PC-9 (cell line): ENCODE results near the gene KRT16. TPM values are rescaled to one million over a fixed set of nuclear protein-coding genes. Genes with fewer than 3 reads are reported as not detected.

Source experiments
- BruUV-seq: library from RNA; stranded (reverse); fragments of 400-500 nt; replicated peaks from 2 replicates; lab custom pipeline; 2021; lab: Mats Ljungman, UMichigan
- CTCF ChIA-PET: fragments of 300-600 bp; sonication (Branson Sonifier 250); formaldehyde crosslinking; loops from one replicate; lab custom pipeline; 2022; ENCODE audit warnings: antibody characterized with exemption; lab: Charles Lee
- POLR2A ChIA-PET: fragments of 300-600 bp; sonication (Branson Sonifier 250); formaldehyde crosslinking; loops from one replicate; lab custom pipeline; 2022; ENCODE audit warnings: antibody characterized with exemption; ENCODE audit not compliant: unreplicated experiment; lab: Charles Lee
- DNase-seq, 2 experiments: peaks; one replicate each; pipeline versions ENCODE4 v3.0.0 to v3.0.0-alpha.2; 2015 to 2022; ENCODE audit warnings: mixed read lengths in 1 of 2
- H2AFZ ChIP-seq: fragments of 200-600 bp; sonication (generic); 2 replicates; pipeline ENCODE4 v1.8.1; 2017; ENCODE audit warnings: antibody characterized with exemption
- H3F3A ChIP-seq: fragments of 200-600 bp; sonication (generic); 2 replicates; pipeline ENCODE4 v1.8.1; 2017; ENCODE audit warnings: antibody characterized with exemption, mild to moderate bottlenecking, low read depth; ENCODE audit not compliant: insufficient read depth
- H3K27ac ChIP-seq: fragments of 200-600 bp; sonication (generic); 2 replicates; pipeline ENCODE4 v1.6.1; 2016; ENCODE audit warnings: mixed run types
- H3K27me3 ChIP-seq: fragments of 200-600 bp; sonication (generic); 2 replicates; pipeline ENCODE4 v1.6.1; 2016; ENCODE audit warnings: low read depth, mixed run types; ENCODE audit not compliant: insufficient read depth
- H3K36me3 ChIP-seq: fragments of 200-600 bp; sonication (generic); 2 replicates; pipeline ENCODE4 v1.6.1; 2016; ENCODE audit warnings: low read depth, mixed run types
- H3K4me1 ChIP-seq: fragments of 200-600 bp; sonication (generic); replicated peaks from 2 replicates; pipeline ENCODE4 v1.6.1; 2016; ENCODE audit warnings: mixed run types; ENCODE audit not compliant: insufficient read depth
- H3K4me2 ChIP-seq: fragments of 200-600 bp; sonication (generic); 2 replicates; pipeline ENCODE4 v1.6.1; 2017; ENCODE audit warnings: mixed run types
- H3K4me3 ChIP-seq: fragments of 200-600 bp; sonication (generic); 2 replicates; pipeline ENCODE4 v1.6.1; 2016; ENCODE audit warnings: mixed run types
- H3K79me2 ChIP-seq: fragments of 200-600 bp; sonication (generic); 2 replicates; pipeline ENCODE4 v1.6.1; 2017; ENCODE audit warnings: low read depth, mixed run types
- H3K9me2 ChIP-seq: fragments of 200-600 bp; sonication (generic); 2 replicates; pipeline ENCODE4 v1.8.1; 2017; ENCODE audit warnings: mild to moderate bottlenecking; ENCODE audit not compliant: insufficient read depth
- H3K9me3 ChIP-seq: fragments of 200-600 bp; sonication (generic); 2 replicates; pipeline ENCODE4 v1.8.1; 2016; ENCODE audit warnings: low read depth; ENCODE audit not compliant: insufficient read depth
- H4K20me1 ChIP-seq: fragments of 200-600 bp; sonication (generic); 2 replicates; pipeline ENCODE4 v1.8.1; 2017; ENCODE audit not compliant: insufficient read depth
- EZH2 ChIP-seq: fragments of 200-600 bp; sonication (generic); IDR thresholded peaks from 2 replicates; pipeline ENCODE4 v1.8.0; 2017; ENCODE audit warnings: antibody characterized with exemption, low read depth
- intact Hi-C: fragments of 100-400 bp; cut with micrococcal nuclease; formaldehyde crosslinking; loops from one replicate; pipeline ENCODE4 v1.10.0; 2022; ENCODE audit not compliant: unreplicated experiment
- total RNA-seq: library from RNA; stranded (reverse); gene quantifications from 2 replicates; pipeline ENCODE4 v1.2.3, GENCODE V29; 2021
- TF ChIP-seq, protein P1 (sequence below): fragments of 200-600 bp; sonication (generic); conservative IDR thresholded peaks from 2 replicates; pipeline ENCODE4 v1.6.1; 2017; ENCODE audit warnings: mixed run types, antibody characterized with exemption, mild to moderate bottlenecking, moderate library complexity

The KRT16 gene
- total RNA-seq, 1 experiment from 2014 or later: 41.7 TPM

DNA sequence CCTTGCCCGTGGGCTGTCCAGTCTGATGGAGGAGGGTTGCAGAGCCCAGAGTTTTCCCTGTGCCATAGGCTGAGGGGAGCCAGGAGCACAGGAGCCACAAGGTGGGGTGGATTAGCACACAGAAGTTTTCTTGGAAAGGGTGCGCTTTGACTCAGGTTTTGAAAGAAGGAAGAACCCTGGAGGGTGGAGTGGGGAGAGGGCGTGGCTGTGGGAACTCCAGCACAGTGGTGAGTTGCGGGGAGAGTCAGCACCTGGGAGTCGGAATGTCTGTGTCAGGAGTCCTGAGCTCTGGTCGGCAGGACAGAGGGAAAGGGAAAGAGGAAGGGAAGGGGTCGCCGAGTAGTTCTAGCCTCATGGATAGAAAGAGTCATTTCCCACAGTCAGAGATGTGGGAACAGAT, 17.0 kb downstream of the KRT16 start:
- peaks cover 20% of the 10 kb centered on the region for H3K4me1 ChIP-seq
- H3K4me3 ChIP-seq: no peak overlapping the region
- no peaks in the 10 kb centered on the region for H4K20me1 ChIP-seq
- H3K79me2 ChIP-seq: no peaks in the 10 kb centered on the region
- H3K27me3 ChIP-seq: no peaks in the 10 kb centered on the region
- CTCF ChIA-PET: no interaction called here
- H3K9me2 ChIP-seq: no peaks in the 10 kb centered on the region
- intact Hi-C loops: no loop called here
- H3K36me3 ChIP-seq: no peaks in the 10 kb centered on the region
- H3F3A ChIP-seq: peaks cover 8% of the 10 kb centered on the region; the same call in 1 of the 2 replicates
- H2AFZ ChIP-seq: no peak overlapping the region
- BruUV-seq: no TSS peak
- H3K27ac ChIP-seq: no peak overlapping the region
- no peak for TF ChIP-seq EZH2
- TF ChIP-seq, protein P1, sequence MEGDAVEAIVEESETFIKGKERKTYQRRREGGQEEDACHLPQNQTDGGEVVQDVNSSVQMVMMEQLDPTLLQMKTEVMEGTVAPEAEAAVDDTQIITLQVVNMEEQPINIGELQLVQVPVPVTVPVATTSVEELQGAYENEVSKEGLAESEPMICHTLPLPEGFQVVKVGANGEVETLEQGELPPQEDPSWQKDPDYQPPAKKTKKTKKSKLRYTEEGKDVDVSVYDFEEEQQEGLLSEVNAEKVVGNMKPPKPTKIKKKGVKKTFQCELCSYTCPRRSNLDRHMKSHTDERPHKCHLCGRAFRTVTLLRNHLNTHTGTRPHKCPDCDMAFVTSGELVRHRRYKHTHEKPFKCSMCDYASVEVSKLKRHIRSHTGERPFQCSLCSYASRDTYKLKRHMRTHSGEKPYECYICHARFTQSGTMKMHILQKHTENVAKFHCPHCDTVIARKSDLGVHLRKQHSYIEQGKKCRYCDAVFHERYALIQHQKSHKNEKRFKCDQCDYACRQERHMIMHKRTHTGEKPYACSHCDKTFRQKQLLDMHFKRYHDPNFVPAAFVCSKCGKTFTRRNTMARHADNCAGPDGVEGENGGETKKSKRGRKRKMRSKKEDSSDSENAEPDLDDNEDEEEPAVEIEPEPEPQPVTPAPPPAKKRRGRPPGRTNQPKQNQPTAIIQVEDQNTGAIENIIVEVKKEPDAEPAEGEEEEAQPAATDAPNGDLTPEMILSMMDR: no peak
- DNase-seq: no peak
- POLR2A ChIA-PET: no interaction called here
- H3K4me2 ChIP-seq: no peak overlapping the region
- H3K9me3 ChIP-seq: no peaks in the 10 kb centered on the region

DNA sequence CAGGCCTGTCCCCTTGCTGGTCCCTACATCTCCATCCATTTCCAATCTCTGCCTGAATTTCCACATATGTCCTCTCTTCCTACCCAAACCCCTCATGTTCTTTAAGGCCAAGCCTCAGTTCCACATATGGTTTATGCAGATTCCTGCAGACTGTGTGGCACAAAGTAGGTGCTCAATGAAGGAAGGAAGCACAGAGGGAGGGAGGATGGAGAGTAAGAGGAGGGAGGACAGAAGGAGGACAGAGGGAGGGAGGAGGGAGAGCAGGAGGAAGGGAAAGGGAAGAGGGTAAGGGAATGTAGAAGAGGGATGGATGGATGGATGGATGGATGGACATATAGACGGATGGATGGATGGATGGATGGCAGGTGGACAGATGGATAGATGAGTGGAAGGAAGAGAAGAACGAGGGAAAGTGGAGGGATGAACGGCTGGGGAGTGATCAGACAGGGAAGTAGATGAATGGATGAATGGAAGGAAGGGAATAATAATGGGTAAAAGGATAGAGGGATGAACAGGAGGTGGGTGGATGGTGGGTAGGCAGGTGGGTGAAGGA, 18.1 kb downstream of the KRT16 start:
- Histone ChIP-seq H3K4me3 (no peak overlapping the region), H3K36me3 (no peaks in the 10 kb centered on the region), H3K4me2 (peak overlapping the region; percentile 51), H3F3A (peaks cover 8% of the 10 kb centered on the region; the same call in 1 of the 2 replicates), H2AFZ (no peak overlapping the region), H3K9me3 (no peaks in the 10 kb centered on the region), H3K9me2 (no peaks in the 10 kb centered on the region), H3K27me3 (no peaks in the 10 kb centered on the region), H3K4me1 (peaks cover 20% of the 10 kb centered on the region), H4K20me1 (no peaks in the 10 kb centered on the region), H3K27ac (no peak overlapping the region), H3K79me2 (no peaks in the 10 kb centered on the region)
- DNase-seq: no peak
- ChIA-PET POLR2A (interaction anchor here (0.5 to 0.6 kb wide), 2 partner anchors 23 kb away, joined by 3 to 5 read pairs; no protein-coding TSS in a partner anchor), CTCF (no interaction called here)
- no peak for TF ChIP-seq EZH2
- intact Hi-C loops: no loop called here
- no TSS peak for BruUV-seq

DNA sequence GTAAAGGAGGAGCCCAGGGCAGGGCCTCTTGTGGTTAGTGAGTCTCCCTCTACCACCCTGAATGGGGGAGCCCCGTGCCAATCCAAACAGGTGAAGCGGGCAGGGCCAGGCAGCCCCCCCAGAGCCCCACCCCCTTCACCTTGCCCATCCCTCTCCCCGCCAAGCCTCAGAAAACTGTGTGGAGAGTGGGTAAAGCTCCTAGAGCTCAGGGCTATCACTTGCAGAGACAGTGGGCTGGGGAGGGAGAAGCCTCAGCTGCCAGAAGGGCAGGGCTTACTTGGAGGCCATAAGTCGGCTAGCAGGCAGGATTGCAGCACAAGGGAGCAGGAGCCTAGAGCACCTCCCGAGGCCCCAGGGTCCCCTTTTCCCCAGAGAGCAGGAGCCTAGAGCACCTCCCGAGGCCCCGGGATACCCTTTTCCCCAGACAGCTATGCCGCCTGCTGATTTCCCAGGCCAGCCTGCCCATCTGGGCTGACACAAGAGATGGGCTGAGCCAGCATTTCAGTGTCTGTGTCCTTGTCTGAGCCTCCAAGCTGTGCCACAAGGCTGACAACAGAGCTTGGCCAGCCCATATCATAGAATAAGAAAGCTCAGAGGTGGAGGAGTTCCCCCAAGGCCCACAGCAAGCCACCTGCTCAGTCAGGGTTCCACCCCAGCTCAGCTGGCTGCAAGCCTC, 19.1 kb downstream of the KRT16 start:
- POLR2A ChIA-PET: interaction anchor here (0.5 to 0.7 kb wide), 2 partner anchors 24 to 103 kb away, joined by 5 to 9 read pairs; no protein-coding TSS in a partner anchor
- no peak overlapping the region for H3K27ac ChIP-seq
- H3K79me2 ChIP-seq: no peaks in the 10 kb centered on the region
- no peaks in the 10 kb centered on the region for H3K9me2 ChIP-seq
- H3K36me3 ChIP-seq: no peaks in the 10 kb centered on the region
- TF ChIP-seq, protein P1: no peak
- TF ChIP-seq EZH2: no peak
- CTCF ChIA-PET: no interaction called here
- H3K4me1 ChIP-seq: peaks cover 20% of the 10 kb centered on the region
- 0 out of 2 replicates have a peak overlapping the region, but pooled peaks have one; percentile 46 for H2AFZ ChIP-seq
- H3K4me2 ChIP-seq: peak overlapping the region; percentile 51
- peak in 1 of 2 experiments; percentile 39 for DNase-seq
- BruUV-seq: no TSS peak
- H4K20me1 ChIP-seq: no peaks in the 10 kb centered on the region
- no peak overlapping the region for H3K4me3 ChIP-seq
- no peaks in the 10 kb centered on the region for H3K27me3 ChIP-seq
- intact Hi-C loops: no loop called here
- H3K9me3 ChIP-seq: no peaks in the 10 kb centered on the region
- H3F3A ChIP-seq: peaks cover 8% of the 10 kb centered on the region; the same call in 1 of the 2 replicates
